Activated T-helper 1 cell treated with Interleukin-2 at 50 U/mL for 16 hours (primary cell): ENCODE measurements around the gene ALB.

Experiments used
- DNase-seq: peaks from one replicate; pipeline ENCODE4 v3.0.0-alpha.2; 2020; ENCODE audit warnings: low read depth

The ALB gene

DNA sequence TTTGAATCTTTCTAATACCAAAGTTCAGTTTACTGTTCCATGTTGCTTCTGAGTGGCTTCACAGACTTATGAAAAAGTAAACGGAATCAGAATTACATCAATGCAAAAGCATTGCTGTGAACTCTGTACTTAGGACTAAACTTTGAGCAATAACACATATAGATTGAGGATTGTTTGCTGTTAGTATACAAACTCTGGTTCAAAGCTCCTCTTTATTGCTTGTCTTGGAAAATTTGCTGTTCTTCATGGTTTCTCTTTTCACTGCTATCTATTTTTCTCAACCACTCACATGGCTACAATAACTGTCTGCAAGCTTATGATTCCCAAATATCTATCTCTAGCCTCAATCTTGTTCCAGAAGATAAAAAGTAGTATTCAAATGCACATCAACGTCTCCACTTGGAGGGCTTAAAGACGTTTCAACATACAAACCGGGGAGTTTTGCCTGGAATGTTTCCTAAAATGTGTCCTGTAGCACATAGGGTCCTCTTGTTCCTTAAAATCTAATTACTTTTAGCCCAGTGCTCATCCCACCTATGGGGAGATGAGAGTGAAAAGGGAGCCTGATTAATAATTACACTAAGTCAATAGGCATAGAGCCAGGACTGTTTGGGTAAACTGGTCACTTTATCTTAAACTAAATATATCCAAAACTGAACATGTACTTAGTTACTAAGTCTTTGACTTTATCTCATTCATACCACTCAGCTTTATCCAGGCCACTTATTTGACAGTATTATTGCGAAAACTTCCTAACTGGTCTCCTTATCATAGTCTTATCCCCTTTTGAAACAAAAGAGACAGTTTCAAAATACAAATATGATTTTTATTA is 28.3 kb downstream of the ALB start:
- no peak for DNase-seq

DNA sequence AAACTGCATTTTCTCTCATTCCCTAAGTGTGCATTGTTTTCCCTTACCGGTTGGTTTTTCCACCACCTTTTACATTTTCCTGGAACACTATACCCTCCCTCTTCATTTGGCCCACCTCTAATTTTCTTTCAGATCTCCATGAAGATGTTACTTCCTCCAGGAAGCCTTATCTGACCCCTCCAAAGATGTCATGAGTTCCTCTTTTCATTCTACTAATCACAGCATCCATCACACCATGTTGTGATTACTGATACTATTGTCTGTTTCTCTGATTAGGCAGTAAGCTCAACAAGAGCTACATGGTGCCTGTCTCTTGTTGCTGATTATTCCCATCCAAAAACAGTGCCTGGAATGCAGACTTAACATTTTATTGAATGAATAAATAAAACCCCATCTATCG is 29.1 kb downstream of the ALB start:
- DNase-seq = no peak

DNA sequence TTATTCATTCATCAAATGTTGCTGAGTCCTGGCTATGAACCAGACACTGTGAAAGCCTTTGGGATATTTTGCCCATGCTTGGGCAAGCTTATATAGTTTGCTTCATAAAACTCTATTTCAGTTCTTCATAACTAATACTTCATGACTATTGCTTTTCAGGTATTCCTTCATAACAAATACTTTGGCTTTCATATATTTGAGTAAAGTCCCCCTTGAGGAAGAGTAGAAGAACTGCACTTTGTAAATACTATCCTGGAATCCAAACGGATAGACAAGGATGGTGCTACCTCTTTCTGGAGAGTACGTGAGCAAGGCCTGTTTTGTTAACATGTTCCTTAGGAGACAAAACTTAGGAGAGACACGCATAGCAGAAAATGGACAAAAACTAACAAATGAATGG is 30.2 kb downstream of the ALB start:
- DNase-seq = no peak

DNA sequence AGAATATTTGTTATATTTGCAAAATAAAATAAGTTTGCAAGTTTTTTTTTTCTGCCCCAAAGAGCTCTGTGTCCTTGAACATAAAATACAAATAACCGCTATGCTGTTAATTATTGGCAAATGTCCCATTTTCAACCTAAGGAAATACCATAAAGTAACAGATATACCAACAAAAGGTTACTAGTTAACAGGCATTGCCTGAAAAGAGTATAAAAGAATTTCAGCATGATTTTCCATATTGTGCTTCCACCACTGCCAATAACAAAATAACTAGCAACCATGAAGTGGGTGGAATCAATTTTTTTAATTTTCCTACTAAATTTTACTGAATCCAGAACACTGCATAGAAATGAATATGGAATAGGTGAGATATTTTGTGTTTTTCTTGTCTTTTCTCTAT is 31.9 kb downstream of the ALB start, which contains the start of gene AFP:
AFP (plus strand) TSS at position 238 of the 400 bp plus-strand sequence; CDS start at position 280, 42 bp downstream.
- DNase-seq = no peak

DNA sequence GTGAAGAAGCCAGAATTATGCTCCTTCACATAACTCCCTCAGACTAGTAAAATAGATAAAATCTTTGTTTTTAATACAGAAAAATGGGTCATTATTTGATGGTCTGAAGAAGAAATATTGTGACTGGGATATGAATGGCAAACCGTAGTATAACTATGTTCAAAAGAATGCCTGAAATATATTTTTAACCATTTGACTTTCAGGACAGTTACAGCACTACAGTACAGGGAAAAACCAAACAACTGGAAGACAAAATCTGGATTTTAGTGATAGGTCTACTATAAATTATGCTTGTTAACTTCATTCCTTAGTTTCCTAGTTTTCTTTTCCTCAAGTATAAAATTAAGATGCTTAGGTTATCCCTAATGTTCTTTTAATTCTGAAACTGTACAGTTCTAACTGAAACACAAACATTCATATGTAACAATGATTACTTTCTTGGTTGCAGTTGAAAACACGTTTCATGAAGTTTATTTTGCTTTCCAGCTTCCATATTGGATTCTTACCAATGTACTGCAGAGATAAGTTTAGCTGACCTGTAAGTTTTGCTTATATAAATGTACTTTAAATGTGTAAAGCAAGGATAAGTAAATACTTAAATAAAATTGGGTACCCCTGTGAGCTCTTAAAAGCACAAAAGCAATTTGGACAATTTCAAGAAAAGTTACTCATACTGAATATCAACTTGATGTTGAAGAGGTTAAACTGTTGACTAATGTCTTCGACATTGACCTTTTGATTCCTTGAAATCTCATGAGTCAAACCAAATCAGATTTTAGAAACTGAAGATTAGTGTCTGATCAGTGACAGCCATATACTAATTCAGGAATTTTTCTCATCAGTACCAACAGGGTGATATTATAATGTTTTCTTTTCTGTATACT is 32.8 kb downstream of the ALB start:
- no peak for DNase-seq

DNA sequence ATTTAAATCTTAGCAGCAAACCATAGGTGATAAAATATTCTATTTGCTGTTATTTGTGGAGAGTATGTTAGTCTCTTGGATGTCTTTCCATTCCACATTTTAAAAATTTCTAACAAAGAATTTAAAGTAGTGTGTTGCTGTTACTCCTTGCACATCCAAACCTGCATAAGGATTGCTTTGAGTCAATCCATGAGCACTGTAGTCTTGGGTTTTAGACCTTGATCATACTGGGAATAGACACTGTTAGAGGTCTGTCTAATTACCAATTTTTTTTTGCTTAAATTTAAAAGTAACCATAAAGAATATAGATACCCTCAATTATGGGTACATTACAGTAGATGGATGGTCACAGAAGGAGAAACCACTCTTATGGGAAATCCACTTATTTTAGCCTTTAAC is 33.5 kb downstream of the ALB start:
- no peak for DNase-seq

GRCh38 chr4:73438048-73438447 is 34.0 kb downstream of the ALB start:
- DNase-seq = no peak

GRCh38 chr4:73438582-73439215 is 34.6 kb downstream of the ALB start:
- no peak for DNase-seq

DNA sequence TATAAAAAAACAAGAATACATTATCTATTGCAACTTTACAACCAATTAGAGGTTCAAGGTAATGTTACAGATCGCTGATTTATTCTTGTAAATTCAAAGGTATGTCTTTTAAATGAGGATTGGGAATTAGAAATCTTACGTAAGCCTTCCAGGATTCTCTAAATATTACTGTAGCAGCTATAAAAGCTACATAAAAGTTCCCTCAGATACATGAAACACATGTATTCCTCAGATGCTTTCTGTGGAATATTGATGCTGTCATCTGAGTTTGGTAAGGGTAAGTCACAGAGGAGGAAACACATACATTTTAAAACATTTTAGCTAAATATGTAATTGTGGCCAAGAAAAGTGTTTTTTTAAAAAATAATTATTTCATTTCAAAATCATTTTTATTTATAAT is 35.4 kb downstream of the ALB start:
- no peak for DNase-seq

GRCh38 chr4:73439991-73440390 is 35.9 kb downstream of the ALB start:
- no peak for DNase-seq

DNA sequence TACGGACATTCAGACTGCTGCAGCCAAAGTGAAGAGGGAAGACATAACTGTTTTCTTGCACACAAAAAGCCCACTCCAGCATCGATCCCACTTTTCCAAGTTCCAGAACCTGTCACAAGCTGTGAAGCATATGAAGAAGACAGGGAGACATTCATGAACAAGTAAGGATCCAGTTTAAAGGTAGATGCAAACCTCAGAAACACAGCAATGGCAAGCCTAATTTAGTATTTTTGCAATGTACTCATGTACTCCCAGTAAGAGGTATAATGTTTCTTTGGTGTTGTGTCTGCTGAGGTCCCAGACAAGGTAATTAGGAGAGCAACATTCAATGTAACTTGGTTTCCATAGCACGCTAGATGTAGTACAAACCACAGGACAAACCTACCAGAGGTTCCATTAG is 36.6 kb downstream of the ALB start:
- no peak for DNase-seq

- DNase-seq = no peak
Measured at GRCh38 chr4:73442275-73442674, 38.2 kb downstream of the ALB start.

- DNase-seq = no peak
Measured at GRCh38 chr4:73443224-73443623, 39.1 kb downstream of the ALB start.

DNA sequence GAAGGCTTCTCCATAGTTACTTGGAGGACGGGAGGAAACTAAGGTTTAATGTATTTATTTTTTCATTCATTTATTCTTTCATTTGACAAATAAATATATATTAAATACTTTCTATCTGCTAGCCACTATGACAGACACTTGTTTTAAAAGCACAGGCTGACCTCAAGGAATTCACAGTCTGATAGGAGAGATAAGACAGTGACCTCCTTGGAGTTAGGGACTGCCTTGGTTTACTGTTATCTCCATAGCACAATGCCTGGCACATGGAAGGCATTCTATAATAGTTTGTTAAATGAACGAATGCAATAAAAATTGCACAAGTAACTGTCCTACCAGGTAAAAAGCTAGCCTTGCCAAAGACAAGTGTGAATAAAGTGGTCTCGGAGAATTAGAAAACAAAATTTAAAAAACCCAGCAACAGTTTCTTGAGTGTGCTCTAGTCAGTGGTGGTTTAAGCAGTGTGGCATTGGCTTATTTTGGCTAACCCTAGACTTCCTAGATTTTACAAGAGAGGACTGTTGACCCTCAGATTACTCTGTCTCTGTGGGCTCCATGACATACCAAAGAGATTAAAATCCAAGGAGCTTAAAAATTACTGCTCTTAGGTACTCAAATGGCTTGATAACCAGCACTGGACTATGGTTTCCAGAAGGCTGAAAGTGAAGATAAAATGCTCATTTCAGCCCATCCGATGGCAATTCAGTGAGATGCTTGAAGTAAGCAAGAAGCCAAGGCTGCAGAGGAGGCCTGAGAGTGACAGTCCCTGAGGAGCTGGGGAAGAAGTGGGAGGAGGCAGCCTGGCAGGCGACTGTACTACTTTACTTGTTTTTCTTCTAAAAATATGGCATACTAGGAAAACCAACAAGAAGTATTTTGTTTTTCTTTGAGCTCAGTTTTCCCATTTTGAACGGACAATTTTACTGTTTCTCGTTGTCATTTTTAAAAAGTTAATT is 41.6 kb downstream of the ALB start:
- DNase-seq = no peak

- DNase-seq = no peak
Measured at GRCh38 chr4:73446336-73446938, 42.4 kb downstream of the ALB start.

- no peak for DNase-seq
Measured at GRCh38 chr4:73447671-73448070, 43.6 kb downstream of the ALB start.

DNA sequence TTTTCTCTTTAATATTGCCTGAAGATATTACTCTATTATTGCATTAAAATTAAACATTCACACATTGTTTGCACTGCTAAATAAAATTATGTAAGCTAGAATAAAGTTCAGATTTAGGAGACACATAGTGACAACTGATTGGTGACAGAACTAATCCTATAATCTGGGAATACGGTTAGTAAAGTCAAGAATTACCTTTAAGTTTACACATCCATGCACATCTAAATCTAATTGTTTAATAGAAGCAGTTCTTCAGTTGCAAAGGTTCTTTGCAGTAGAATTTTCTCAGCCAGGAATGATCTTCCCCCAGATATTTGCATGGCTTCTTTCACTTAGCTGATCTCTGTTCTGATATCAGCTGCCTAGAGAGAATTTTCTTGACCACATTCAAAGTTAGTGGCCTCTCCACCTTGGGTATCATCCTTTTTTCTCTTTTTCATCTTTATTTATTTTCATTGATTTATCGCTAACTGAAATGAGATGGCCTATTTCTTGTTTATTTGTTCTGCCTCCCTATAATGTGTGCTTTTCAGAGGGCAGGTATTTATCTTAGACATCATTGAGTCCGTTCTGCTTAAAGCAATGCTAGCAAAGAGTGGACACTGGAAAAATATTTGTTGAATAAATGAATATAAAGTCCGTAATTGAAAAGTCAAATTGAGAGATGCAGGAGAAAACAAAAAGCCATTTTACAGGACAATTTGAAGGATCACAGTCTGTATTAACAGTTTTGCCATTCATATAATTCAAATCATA is 44.5 kb downstream of the ALB start:
- no peak for DNase-seq

- no peak for DNase-seq
Measured at GRCh38 chr4:73450398-73451004, 46.4 kb downstream of the ALB start.

GRCh38 chr4:73451404-73451803 is 47.3 kb downstream of the ALB start:
- DNase-seq = no peak
